ENCODE measurements around the gene UGT3A2.

- TF ChIP-seq CTCF (conservative IDR thresholded peaks at IDR 0.05) (no peak), EZH2 (IDR thresholded peaks at IDR 0.05; ENCODE audit: low read depth) (no peak)
Measured at GRCh38 chr5:36017004-36017403, 49.7 kb downstream of the UGT3A2 start.
